Chondrocyte (in vitro differentiated cells): Measurements from ENCODE around the gene ITGB4. TPM values are rescaled to one million over a fixed set of nuclear protein-coding genes. Genes with fewer than 3 reads are reported as not detected.

Source experiments
- DNase-seq: peaks from one replicate; pipeline ENCODE4 v3.0.0; 2021; ENCODE audit warnings: mixed read lengths, low spot score
- H3K27ac Mint-ChIP-seq: one replicate; pipeline ENCODE4 v1.8.0; 2021; ENCODE audit warnings: mild to moderate bottlenecking, moderate library complexity, mixed read lengths; ENCODE audit not compliant: unreplicated experiment
- H3K27me3 Mint-ChIP-seq: 2 replicates; pipeline ENCODE4 v1.8.0; 2021; ENCODE audit warnings: low read depth, mixed read lengths
- H3K36me3 Mint-ChIP-seq: 2 replicates; pipeline ENCODE4 v1.8.0; 2021; ENCODE audit warnings: low read depth, mixed read lengths
- H3K4me1 Mint-ChIP-seq: 2 replicates; pipeline ENCODE4 v1.8.0; 2021; ENCODE audit warnings: low read depth, mild to moderate bottlenecking, mixed read lengths
- H3K4me3 Mint-ChIP-seq: one replicate; pipeline ENCODE4 v1.8.0; 2021; ENCODE audit warnings: mild to moderate bottlenecking, moderate library complexity, mixed read lengths; ENCODE audit not compliant: unreplicated experiment
- H3K9me3 Mint-ChIP-seq: 2 replicates; pipeline ENCODE4 v1.8.0; 2021; ENCODE audit warnings: low read depth, mixed read lengths
- total RNA-seq: library from RNA; stranded (reverse); gene quantifications from 3 replicates; pipeline ENCODE4 v1.2.1, GENCODE V29; 2021
- TF ChIP-seq, protein P1 (sequence below): fragments of 200-600 bp; sonication (generic); IDR thresholded peaks from 2 replicates; pipeline ENCODE4 v1.5.0; 2021; ENCODE audit warnings: antibody characterized with exemption, mild to moderate bottlenecking, moderate library complexity

ITGB4 gene
- total RNA-seq, 1 donor from 2014 or later, result 5.6 TPM

DNA sequence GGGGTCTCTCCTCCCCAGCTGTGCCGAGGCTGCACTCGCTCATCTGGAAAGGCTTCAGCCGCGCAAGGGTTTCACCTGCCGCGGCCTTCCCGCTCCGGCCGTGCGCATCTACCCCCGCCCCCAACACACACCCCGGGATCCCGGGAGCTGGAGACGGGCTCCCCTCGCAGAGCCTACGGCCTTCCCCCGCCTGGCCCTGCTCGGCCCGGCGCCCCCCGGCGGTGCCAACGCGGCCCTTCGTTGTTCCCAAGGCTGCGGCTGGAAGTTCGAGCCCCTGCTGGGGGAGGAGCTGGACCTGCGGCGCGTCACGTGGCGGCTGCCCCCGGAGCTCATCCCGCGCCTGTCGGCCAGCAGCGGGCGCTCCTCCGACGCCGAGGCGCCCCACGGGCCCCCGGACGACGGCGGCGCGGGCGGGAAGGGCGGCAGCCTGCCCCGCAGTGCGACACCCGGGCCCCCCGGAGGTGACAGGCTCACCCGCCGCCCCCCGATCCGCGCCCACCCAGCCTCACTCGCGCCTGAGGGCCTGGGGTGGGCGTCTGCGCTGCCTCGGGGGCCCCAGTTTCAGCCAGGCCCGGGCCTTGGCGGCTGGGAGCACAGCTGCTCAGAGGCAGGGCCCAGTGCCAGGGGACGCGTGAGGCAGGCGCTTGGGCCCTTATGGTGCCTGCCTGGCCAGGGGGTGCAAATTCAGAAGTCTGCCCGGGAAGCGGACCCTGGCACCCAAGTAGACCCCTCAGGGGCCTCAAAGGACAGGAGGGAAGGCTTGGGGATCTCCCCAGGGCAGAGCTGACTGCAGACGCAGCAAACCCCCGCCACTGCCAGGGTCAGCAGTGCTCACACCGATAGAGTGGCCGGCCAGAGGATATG, 32.5 kb downstream of the ITGB4 start:
- no peak for DNase-seq
- Mint-ChIP-seq H3K36me3 (no peaks in the 10 kb centered on the region), H3K27ac (no peak overlapping the region), H3K4me3 (peak overlapping the region; percentile 28), H3K4me1 (peaks cover 14% of the 10 kb centered on the region), H3K27me3 (no peaks in the 10 kb centered on the region), H3K9me3 (no peaks in the 10 kb centered on the region)
- TF ChIP-seq, protein P1, sequence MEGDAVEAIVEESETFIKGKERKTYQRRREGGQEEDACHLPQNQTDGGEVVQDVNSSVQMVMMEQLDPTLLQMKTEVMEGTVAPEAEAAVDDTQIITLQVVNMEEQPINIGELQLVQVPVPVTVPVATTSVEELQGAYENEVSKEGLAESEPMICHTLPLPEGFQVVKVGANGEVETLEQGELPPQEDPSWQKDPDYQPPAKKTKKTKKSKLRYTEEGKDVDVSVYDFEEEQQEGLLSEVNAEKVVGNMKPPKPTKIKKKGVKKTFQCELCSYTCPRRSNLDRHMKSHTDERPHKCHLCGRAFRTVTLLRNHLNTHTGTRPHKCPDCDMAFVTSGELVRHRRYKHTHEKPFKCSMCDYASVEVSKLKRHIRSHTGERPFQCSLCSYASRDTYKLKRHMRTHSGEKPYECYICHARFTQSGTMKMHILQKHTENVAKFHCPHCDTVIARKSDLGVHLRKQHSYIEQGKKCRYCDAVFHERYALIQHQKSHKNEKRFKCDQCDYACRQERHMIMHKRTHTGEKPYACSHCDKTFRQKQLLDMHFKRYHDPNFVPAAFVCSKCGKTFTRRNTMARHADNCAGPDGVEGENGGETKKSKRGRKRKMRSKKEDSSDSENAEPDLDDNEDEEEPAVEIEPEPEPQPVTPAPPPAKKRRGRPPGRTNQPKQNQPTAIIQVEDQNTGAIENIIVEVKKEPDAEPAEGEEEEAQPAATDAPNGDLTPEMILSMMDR, result peak; percentile 83

DNA sequence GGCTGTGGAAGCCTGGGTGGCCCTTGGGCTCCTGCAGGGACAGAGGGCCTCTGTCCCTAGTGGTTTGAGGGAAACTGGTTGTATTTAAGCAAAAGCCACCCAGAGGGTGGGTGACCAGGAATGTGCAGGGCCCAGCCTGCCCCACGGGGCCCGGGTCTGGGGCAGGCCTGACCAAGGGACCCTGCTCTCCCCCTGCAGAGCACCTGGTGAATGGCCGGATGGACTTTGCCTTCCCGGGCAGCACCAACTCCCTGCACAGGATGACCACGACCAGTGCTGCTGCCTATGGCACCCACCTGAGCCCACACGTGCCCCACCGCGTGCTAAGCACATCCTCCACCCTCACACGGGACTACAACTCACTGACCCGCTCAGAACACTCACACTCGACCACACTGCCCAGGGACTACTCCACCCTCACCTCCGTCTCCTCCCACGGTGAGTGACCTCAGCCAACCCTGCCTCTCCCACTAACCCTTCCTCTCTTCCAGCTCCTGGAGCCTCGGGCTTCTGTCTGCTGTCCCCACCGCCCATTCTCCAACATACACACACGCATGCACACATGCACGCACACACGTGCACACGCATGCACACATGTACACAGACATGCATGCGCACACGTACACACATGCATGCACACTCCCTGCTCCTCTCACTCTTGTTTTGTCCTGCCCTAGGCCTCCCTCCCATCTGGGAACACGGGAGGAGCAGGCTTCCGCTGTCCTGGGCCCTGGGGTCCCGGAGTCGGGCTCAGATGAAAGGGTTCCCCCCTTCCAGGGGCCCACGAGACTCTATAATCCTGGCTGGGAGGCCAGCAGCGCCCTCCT, 33.3 kb downstream of the ITGB4 start:
- Mint-ChIP-seq H3K9me3 (no peaks in the 10 kb centered on the region), H3K27me3 (no peaks in the 10 kb centered on the region), H3K4me3 (peak overlapping the region; percentile 17), H3K36me3 (no peaks in the 10 kb centered on the region), H3K27ac (peak overlapping the region; percentile 52), H3K4me1 (peaks cover 12% of the 10 kb centered on the region)
- TF ChIP-seq, protein P1, result peak; percentile 5
- DNase-seq, result no peak

DNA sequence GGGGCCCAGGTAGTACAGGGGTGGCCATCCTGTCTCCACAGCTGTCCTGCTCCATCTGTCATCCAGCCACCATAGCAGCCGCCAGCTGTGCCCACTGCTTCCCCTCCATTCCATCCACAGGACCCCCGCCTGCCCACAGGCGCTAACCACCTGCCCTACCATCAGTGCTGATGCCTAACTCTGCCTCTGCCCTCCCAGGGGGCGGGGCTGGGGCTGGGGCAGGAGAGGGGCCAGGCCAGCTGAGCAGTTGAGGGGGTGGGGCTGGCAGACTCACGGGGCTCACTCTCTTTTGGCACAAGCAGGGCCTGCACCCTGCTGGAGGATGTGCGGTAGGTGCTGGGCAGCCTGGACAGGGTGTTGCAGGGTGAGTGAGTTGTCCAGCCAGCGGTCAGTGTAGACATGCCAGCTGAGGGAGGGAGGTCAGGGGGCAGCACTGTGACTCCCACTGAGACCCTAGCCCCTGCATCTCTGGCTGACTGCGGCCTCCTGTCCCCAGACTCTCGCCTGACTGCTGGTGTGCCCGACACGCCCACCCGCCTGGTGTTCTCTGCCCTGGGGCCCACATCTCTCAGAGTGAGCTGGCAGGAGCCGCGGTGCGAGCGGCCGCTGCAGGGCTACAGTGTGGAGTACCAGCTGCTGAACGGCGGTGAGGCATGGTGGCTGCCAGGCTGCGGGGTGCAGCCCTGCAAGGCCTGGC, 34.1 kb downstream of the ITGB4 start:
- TF ChIP-seq, protein P1, result peak; percentile 3
- Mint-ChIP-seq H3K27me3 (no peaks in the 10 kb centered on the region), H3K4me3 (no peak overlapping the region), H3K9me3 (no peaks in the 10 kb centered on the region), H3K4me1 (peaks cover 6% of the 10 kb centered on the region), H3K27ac (no peak overlapping the region), H3K36me3 (no peaks in the 10 kb centered on the region)
- no peak for DNase-seq

DNA sequence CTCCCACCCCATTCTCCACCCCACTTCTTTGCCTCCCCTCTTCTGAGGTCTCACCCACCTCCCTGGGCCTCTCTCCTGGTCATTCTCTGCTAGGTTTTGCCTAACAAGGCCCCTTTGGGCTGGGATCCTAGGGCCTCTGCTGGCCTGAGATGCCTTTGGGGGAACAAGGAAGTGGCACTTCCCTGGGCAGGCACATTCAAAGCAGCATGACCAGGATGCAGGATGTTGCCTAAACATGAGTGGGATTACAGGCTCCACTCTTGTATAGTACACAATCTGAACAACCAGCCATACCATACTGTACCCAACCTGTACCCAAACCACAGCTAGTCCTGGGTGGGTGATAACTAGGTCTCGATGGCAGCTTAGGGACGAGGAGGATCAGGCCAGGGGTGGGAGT, 34.7 kb downstream of the ITGB4 start:
- TF ChIP-seq, protein P1, result no peak
- H3K27me3 Mint-ChIP-seq, result no peaks in the 10 kb centered on the region
- H3K27ac Mint-ChIP-seq, result no peak overlapping the region
- no peak overlapping the region for H3K4me3 Mint-ChIP-seq
- DNase-seq, result no peak
- peaks cover 6% of the 10 kb centered on the region for H3K4me1 Mint-ChIP-seq
- H3K36me3 Mint-ChIP-seq, result no peaks in the 10 kb centered on the region
- no peaks in the 10 kb centered on the region for H3K9me3 Mint-ChIP-seq
